ENCODE data around the gene COL17A1. TPM values are rescaled to one million over a fixed set of nuclear protein-coding genes. Genes with fewer than 3 reads are reported as not detected.

The COL17A1 gene
- total RNA-seq, 1 experiment from 2014 or later, result 3.5 TPM

GRCh38 chr10:104032144-104032775 is 53.4 kb downstream of the COL17A1 start:
- RAD21 ChIA-PET (ENCODE audit: low non-redundant PET in 1 of 2, low total read pairs in 2 of 2, uncharacterized antibody in 2 of 2, unreplicated experiment in 2 of 2), result no interaction called here
- H3K4me3 ChIP-seq (replicated peaks in 1 of 2; ENCODE audit: low read depth in 1 of 2, low read length in 2 of 2), result no peak overlapping the region
- intact Hi-C loops (cut with micrococcal nuclease), result no loop called here
- H3K4me2 ChIP-seq (ENCODE audit: low read length), result no peak overlapping the region
- BruUV-seq (replicated peaks), result no TSS peak
- TF ChIP-seq EGR1 (IDR thresholded peaks at IDR 0.05; ENCODE audit: low read depth) (no peak), REST (IDR thresholded peaks at IDR 0.05; ENCODE audit: low read depth) (no peak), CEBPB (IDR thresholded peaks at IDR 0.05; ENCODE audit: low read depth) (no peak), ELF1 (IDR thresholded peaks at IDR 0.05; ENCODE audit: borderline replicate concordance, low read depth) (no peak), ATF3 (IDR thresholded peaks at IDR 0.05) (no peak), ZNF274 (IDR thresholded peaks at IDR 0.05; ENCODE audit: low read depth, low read length) (no peak), SP1 (IDR thresholded peaks at IDR 0.05; ENCODE audit: low read depth) (no peak), CBX3 (IDR thresholded peaks at IDR 0.05; ENCODE audit: low read depth) (no peak), EZH2 (IDR thresholded peaks at IDR 0.05) (no peak), SRF (IDR thresholded peaks at IDR 0.05; ENCODE audit: low read depth) (no peak), TCF7L2 (IDR thresholded peaks at IDR 0.05; ENCODE audit: borderline replicate concordance, extremely low read depth, insufficient read depth, insufficient read length) (no peak), ZBTB33 (IDR thresholded peaks at IDR 0.05; ENCODE audit: extremely low read depth, insufficient replicate concordance, low read length) (no peak), FOSL1 (IDR thresholded peaks at IDR 0.05; ENCODE audit: low read depth) (no peak), CTCF (IDR thresholded peaks at IDR 0.05 in 2 of 3, conservative IDR thresholded peaks at IDR 0.05 in 1 of 3; ENCODE audit: borderline replicate concordance in 1 of 3, insufficient read depth in 1 of 3, low read depth in 2 of 3, low read length in 2 of 3) (no peak), EZH2phosphoT487 (IDR thresholded peaks at IDR 0.05; ENCODE audit: borderline replicate concordance) (no peak), RAD21 (IDR thresholded peaks at IDR 0.05; ENCODE audit: low read depth) (no peak)
- H3K9me2 ChIP-seq (ENCODE audit: insufficient read depth), result no peaks in the 10 kb centered on the region
- H3K36me3 ChIP-seq (ENCODE audit: control insufficient read depth in 1 of 2, insufficient read depth in 2 of 2, low read length in 2 of 2), result peaks cover 22 to 25% of the 10 kb centered on the region in 2 experiments; a peak in 3 of 4 replicates
- ATAC-seq, result no peak
- H3K79me2 ChIP-seq (ENCODE audit: insufficient read depth, low read length), result no peaks in the 10 kb centered on the region
- H3K27me3 ChIP-seq (ENCODE audit: insufficient read depth, low read length), result no peaks in the 10 kb centered on the region
- H3K9me3 ChIP-seq (ENCODE audit: control insufficient read depth in 1 of 2, insufficient read depth in 1 of 2, low read depth in 1 of 2, low read length in 2 of 2), result no peaks in the 10 kb centered on the region
- H2AFZ ChIP-seq (ENCODE audit: low read depth, low read length, poor library complexity, severe bottlenecking), result no peak overlapping the region
- no peaks in the 10 kb centered on the region for H4K20me1 ChIP-seq (ENCODE audit: insufficient read depth)
- DNase-seq (ENCODE audit: low read depth, low spot score), result no peak
- CTCF ChIA-PET, result no interaction called here
- POLR2A ChIA-PET, result no interaction called here
- no peak overlapping the region for H3K9ac ChIP-seq (ENCODE audit: low read length)
- H3K4me1 ChIP-seq (ENCODE audit: control insufficient read depth in 1 of 2, insufficient read depth in 2 of 2, low read length in 2 of 2), result no peaks in the 10 kb centered on the region
- no peak overlapping the region for H3K27ac ChIP-seq (ENCODE audit: low read depth, low read length)
